PC-9 (cell line): ENCODE measurements around the gene KIF17.

Source experiments
- CTCF ChIP-seq: fragments of 200-600 bp; sonication (generic); conservative IDR thresholded peaks from 2 replicates; pipeline ENCODE4 v1.6.1; 2017; ENCODE audit warnings: mixed run types, antibody characterized with exemption, mild to moderate bottlenecking, moderate library complexity
- EZH2 ChIP-seq: fragments of 200-600 bp; sonication (generic); IDR thresholded peaks from 2 replicates; pipeline ENCODE4 v1.8.0; 2017; ENCODE audit warnings: antibody characterized with exemption, low read depth

GRCh38 chr1:20723159-20723536, 5.3 kb upstream of the KIF17 start:
- TF ChIP-seq CTCF, result no peak
- TF ChIP-seq EZH2, result no peak
